ENCODE data around the gene ALK. TPM values are rescaled to one million over a fixed set of nuclear protein-coding genes. Genes with fewer than 3 reads are reported as not detected.

ALK gene
- total RNA-seq, 4 donors from 2014 or later, result 0.66 TPM; not detected in 3

GRCh38 chr2:29184531-29184930 lies 736.9 kb downstream of the ALK start:
- 91 to 93% methylated on average over 6 of the region's 6 CpGs for WGBS, 2 donors
- intact Hi-C loops (cut with DNase I; ENCODE audit: low total_unique reads), result no loop called here
- DNase-seq (ENCODE audit: low spot score in 2 of 2), result no peak
- H3K4me3 ChIP-seq (ENCODE audit: low read depth, poor library complexity, severe bottlenecking), result no peak overlapping the region
- TF ChIP-seq POLR2A (IDR thresholded peaks at IDR 0.05), result no peak
- TF ChIP-seq CTCF (IDR thresholded peaks at IDR 0.05), result no peak

GRCh38 chr2:29182920-29183319 lies 738.5 kb downstream of the ALK start:
- H3K4me3 ChIP-seq (ENCODE audit: low read depth, poor library complexity, severe bottlenecking), result no peak overlapping the region
- no peak for DNase-seq (ENCODE audit: low spot score in 2 of 2)
- no peak for TF ChIP-seq CTCF (IDR thresholded peaks at IDR 0.05)
- intact Hi-C loops (cut with DNase I; ENCODE audit: low total_unique reads), result no loop called here

GRCh38 chr2:29182334-29182733 lies 739.1 kb downstream of the ALK start:
- WGBS, 2 donors, result 93 to 94% methylated on average over 1 of the region's 1 CpG
- H3K4me3 ChIP-seq (ENCODE audit: low read depth, poor library complexity, severe bottlenecking), result no peak overlapping the region
- no peak for TF ChIP-seq CTCF (IDR thresholded peaks at IDR 0.05)
- no peak for TF ChIP-seq POLR2A (IDR thresholded peaks at IDR 0.05)
- intact Hi-C loops (cut with DNase I; ENCODE audit: low total_unique reads), result no loop called here
- no peak for DNase-seq (ENCODE audit: low spot score in 2 of 2)

- DNase-seq (ENCODE audit: low spot score in 2 of 2), result no peak
- TF ChIP-seq POLR2A (IDR thresholded peaks at IDR 0.05), result no peak
- no peak for TF ChIP-seq CTCF (IDR thresholded peaks at IDR 0.05)
- no peak overlapping the region for H3K4me3 ChIP-seq (ENCODE audit: low read depth, poor library complexity, severe bottlenecking)
- intact Hi-C loops (cut with DNase I; ENCODE audit: low total_unique reads), result no loop called here
- WGBS, 2 donors, result 97% methylated on average over 3 of the region's 3 CpGs
Observed at GRCh38 chr2:29175338-29175737, 746.0 kb downstream of the ALK start.

GRCh38 chr2:29174937-29175336 lies 746.4 kb downstream of the ALK start:
- WGBS, 2 donors, result 45 to 47% methylated on average over 2 of the region's 2 CpGs
- no peak for TF ChIP-seq POLR2A (IDR thresholded peaks at IDR 0.05)
- TF ChIP-seq CTCF (IDR thresholded peaks at IDR 0.05), result no peak
- no peak overlapping the region for H3K4me3 ChIP-seq (ENCODE audit: low read depth, poor library complexity, severe bottlenecking)
- no peak for DNase-seq (ENCODE audit: low spot score in 2 of 2)
- intact Hi-C loops (cut with DNase I; ENCODE audit: low total_unique reads), result no loop called here

GRCh38 chr2:29166242-29167039 lies 754.9 kb downstream of the ALK start:
- DNase-seq (ENCODE audit: low spot score in 2 of 2), result no peak
- TF ChIP-seq POLR2A (IDR thresholded peaks at IDR 0.05) (no peak), CTCF (IDR thresholded peaks at IDR 0.05) (no peak)
- no peak overlapping the region for H3K4me3 ChIP-seq (ENCODE audit: low read depth, poor library complexity, severe bottlenecking)
- intact Hi-C loops (cut with DNase I; ENCODE audit: low total_unique reads), result no loop called here
- WGBS, 2 donors, result 79 to 86% methylated on average over 1 of the region's 1 CpG
